Colonic mucosa (tissue), 4 donors: ENCODE data around the gene WASL. TPM values are rescaled to one million over a fixed set of nuclear protein-coding genes. Genes with fewer than 3 reads are reported as not detected.

Source experiments
- DNase-seq: peaks from one replicate; pipeline ENCODE4 v3.0.0-alpha.2; 2020
- H3K27ac ChIP-seq: fragments of 200-600 bp; one replicate; pipeline ENCODE4 v1.8.0; 2021
- H3K27me3 ChIP-seq: fragments of 200-600 bp; one replicate; pipeline ENCODE4 v1.8.0; 2021
- H3K36me3 ChIP-seq: fragments of 200-600 bp; one replicate; pipeline ENCODE4 v1.8.0; 2021
- H3K4me1 ChIP-seq: fragments of 200-600 bp; one replicate; pipeline ENCODE4 v1.8.0; 2021; ENCODE audit warnings: mild to moderate bottlenecking
- H3K4me3 ChIP-seq: fragments of 200-600 bp; one replicate; pipeline ENCODE4 v1.8.0; 2021
- H3K9ac ChIP-seq, 2 donors: one replicate each; pipeline ENCODE4 v1.7.0; 2013; ENCODE audit warnings: control low read depth in 2 of 2, low read depth in 2 of 2, low read length in 2 of 2
- H3K9me3 ChIP-seq: fragments of 200-600 bp; one replicate; pipeline ENCODE4 v1.8.0; 2021
- CTCF ChIP-seq: fragments of 200-600 bp; IDR thresholded peaks from one replicate; pipeline ENCODE4 v1.8.0; 2022; ENCODE audit warnings: antibody characterized with exemption, mild to moderate bottlenecking
- intact Hi-C: fragments of 100-400 bp; cut with DNase I; formaldehyde crosslinking; loops from one replicate; pipeline ENCODE4 v1.14.1; 2022
- total RNA-seq, 2 donors: library from RNA; stranded (reverse); fragmentation: NEBNext Ultra II Directional in 1 of 2; extraction: Animal tissue kit (Norgen Biotek cat#: 25700) in 1 of 2; gene quantifications; one replicate each; pipeline ENCODE4 v1.2.1, GENCODE V29; 2021
- donor health status: healthy.
- donor health status: DM: no; HTN: no; CAD: no.
- donor health status: DM: no; HTN: no; CAD: no.

WASL gene
- total RNA-seq, 2 donors from 2014 or later, result 54.9 to 126 TPM

- H3K36me3 ChIP-seq, result no peaks in the 10 kb centered on the region
- no peaks in the 10 kb centered on the region for H3K9me3 ChIP-seq
- H3K27me3 ChIP-seq, result no peaks in the 10 kb centered on the region
- DNase-seq, result no peak
- TF ChIP-seq CTCF, result no peak
- H3K4me3 ChIP-seq, result no peak overlapping the region
- intact Hi-C loops, result no loop called here
- no peaks in the 10 kb centered on the region for H3K4me1 ChIP-seq
- H3K9ac ChIP-seq, result no peak overlapping the region
- H3K27ac ChIP-seq, result no peak overlapping the region
These were observed 101.6 kb downstream of the WASL start for GRCh38 chr7:123647106-123647730.

- H3K9ac ChIP-seq, result no peak overlapping the region
- H3K27me3 ChIP-seq, result no peaks in the 10 kb centered on the region
- no peaks in the 10 kb centered on the region for H3K9me3 ChIP-seq
- intact Hi-C loops, result no loop called here
- no peak overlapping the region for H3K4me3 ChIP-seq
- H3K4me1 ChIP-seq, result no peaks in the 10 kb centered on the region
- H3K36me3 ChIP-seq, result no peaks in the 10 kb centered on the region
- TF ChIP-seq CTCF, result no peak
- no peak overlapping the region for H3K27ac ChIP-seq
- no peak for DNase-seq
These were observed 103.3 kb downstream of the WASL start for GRCh38 chr7:123645516-123645915.

GRCh38 chr7:123643495-123644441 is 105.0 kb downstream of the WASL start:
- DNase-seq, result no peak
- Histone ChIP-seq H3K4me1 (no peaks in the 10 kb centered on the region), H3K9ac (no peak overlapping the region), H3K9me3 (no peaks in the 10 kb centered on the region), H3K36me3 (no peaks in the 10 kb centered on the region), H3K4me3 (no peak overlapping the region), H3K27me3 (peaks cover 3% of the 10 kb centered on the region), H3K27ac (no peak overlapping the region)
- TF ChIP-seq CTCF, result no peak
- intact Hi-C loops, result no loop called here

GRCh38 chr7:123641901-123642300 is 106.9 kb downstream of the WASL start:
- Histone ChIP-seq H3K27ac (no peak overlapping the region), H3K4me1 (no peaks in the 10 kb centered on the region), H3K4me3 (no peak overlapping the region), H3K36me3 (no peaks in the 10 kb centered on the region), H3K9ac (no peak overlapping the region), H3K9me3 (no peaks in the 10 kb centered on the region), H3K27me3 (peaks cover 3% of the 10 kb centered on the region)
- intact Hi-C loops, result no loop called here
- DNase-seq, result no peak
- TF ChIP-seq CTCF, result no peak

- no peaks in the 10 kb centered on the region for H3K4me1 ChIP-seq
- peaks cover 3% of the 10 kb centered on the region for H3K27me3 ChIP-seq
- H3K27ac ChIP-seq, result no peak overlapping the region
- no peak for TF ChIP-seq CTCF
- H3K4me3 ChIP-seq, result no peak overlapping the region
- H3K36me3 ChIP-seq, result no peaks in the 10 kb centered on the region
- DNase-seq, result no peak
- H3K9me3 ChIP-seq, result no peaks in the 10 kb centered on the region
- no peak overlapping the region for H3K9ac ChIP-seq
- intact Hi-C loops, result no loop called here
These were observed 108.2 kb downstream of the WASL start for GRCh38 chr7:123640583-123640982.
